ENCODE data around the gene TMC8. TPM values are rescaled to one million over a fixed set of nuclear protein-coding genes. Genes with fewer than 3 reads are reported as not detected.

The TMC8 gene
- total RNA-seq, 4 donors from 2014 or later, result 1.7 to 12.0 (median 3.0) TPM

GRCh38 chr17:78101112-78101511 is 29.5 kb upstream of the TMC8 start:
- ATAC-seq, result no peak
- H3K27ac ChIP-seq, result no peak overlapping the region
- peaks cover 0 to 26% (median 0%) of the 10 kb centered on the region in 3 donors for H3K4me1 ChIP-seq
- WGBS, 2 donors (ENCODE audit: low coverage in 1 of 2), result 77 to 83% methylated on average over 4 of the region's 5 CpGs
- no peak for TF ChIP-seq EP300 (IDR thresholded peaks at IDR 0.05)
- no peak for TF ChIP-seq POLR2AphosphoS5 (IDR thresholded peaks at IDR 0.05)
- TF ChIP-seq POLR2A (IDR thresholded peaks at IDR 0.05), result no peak
- H3K4me3 ChIP-seq, result no peak overlapping the region
- no peaks in the 10 kb centered on the region for H3K9me3 ChIP-seq
- no peaks in the 10 kb centered on the region for H3K27me3 ChIP-seq
- H3K36me3 ChIP-seq, result peaks cover 3 to 93% of the 10 kb centered on the region in 2 donors

GRCh38 chr17:78101542-78101941 is 29.0 kb upstream of the TMC8 start:
- ATAC-seq, result no peak
- WGBS, 2 donors (ENCODE audit: low coverage in 1 of 2), result 94 to 98% methylated on average over 4 to 7 of the region's 10 CpGs
- TF ChIP-seq EP300 (IDR thresholded peaks at IDR 0.05), result no peak
- TF ChIP-seq POLR2AphosphoS5 (IDR thresholded peaks at IDR 0.05), result no peak
- no peak for TF ChIP-seq POLR2A (IDR thresholded peaks at IDR 0.05)
- no peak for TF ChIP-seq CTCF (IDR thresholded peaks at IDR 0.05)
- peaks cover 0 to 29% (median 0%) of the 10 kb centered on the region in 3 donors for H3K4me1 ChIP-seq
- H3K27me3 ChIP-seq, result no peaks in the 10 kb centered on the region
- peaks cover 3 to 91% of the 10 kb centered on the region in 2 donors for H3K36me3 ChIP-seq
- no peak overlapping the region for H3K27ac ChIP-seq
- H3K9me3 ChIP-seq, result no peaks in the 10 kb centered on the region
- no peak overlapping the region for H3K4me3 ChIP-seq

GRCh38 chr17:78103311-78103710 is 27.3 kb upstream of the TMC8 start:
- Histone ChIP-seq H3K27me3 (no peaks in the 10 kb centered on the region), H3K36me3 (peaks cover 3 to 82% of the 10 kb centered on the region in 2 donors), H3K27ac (peak overlapping the region in 2 of 4 donors; percentile 26 to 44), H3K9me3 (no peaks in the 10 kb centered on the region), H3K4me3 (no peak overlapping the region), H3K4me1 (peaks cover 0 to 37% (median 3%) of the 10 kb centered on the region in 3 donors)
- TF ChIP-seq EP300 (IDR thresholded peaks at IDR 0.05) (no peak), POLR2AphosphoS5 (IDR thresholded peaks at IDR 0.05) (no peak), POLR2A (IDR thresholded peaks at IDR 0.05) (no peak), CTCF (IDR thresholded peaks at IDR 0.05) (no peak)
- no peak for ATAC-seq
- WGBS, 2 donors (ENCODE audit: low coverage in 1 of 2), result 33 to 48% methylated on average over 4 of the region's 4 CpGs

DNA sequence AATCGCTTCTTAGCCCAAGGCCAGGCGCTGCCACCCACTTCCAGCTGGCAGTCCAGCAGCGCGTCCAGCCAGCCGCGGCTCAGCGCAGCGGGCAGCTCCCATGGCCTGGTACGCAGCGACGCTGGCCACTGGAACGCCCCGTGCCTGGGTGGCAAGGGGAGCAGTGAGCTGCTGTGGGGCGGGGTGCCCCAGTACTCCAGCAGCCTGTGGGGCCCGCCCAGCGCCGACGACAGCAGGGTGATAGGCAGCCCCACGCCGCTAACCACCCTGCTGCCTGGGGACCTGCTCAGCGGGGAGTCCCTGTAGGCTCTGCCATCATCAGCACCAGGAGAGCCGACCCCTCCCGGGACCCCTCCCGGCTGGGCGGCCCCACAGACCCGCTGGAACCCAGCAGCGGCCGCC is 26.0 kb upstream of the TMC8 start:
- no peak for ATAC-seq
- Histone ChIP-seq H3K4me1 (peaks cover 0 to 47% (median 3%) of the 10 kb centered on the region in 3 donors), H3K27ac (peak overlapping the region in 2 of 4 donors; percentile 12 to 35), H3K27me3 (no peaks in the 10 kb centered on the region), H3K4me3 (no peak overlapping the region), H3K36me3 (peaks cover 0 to 82% of the 10 kb centered on the region in 2 donors), H3K9me3 (no peaks in the 10 kb centered on the region)
- TF ChIP-seq CTCF (IDR thresholded peaks at IDR 0.05) (no peak), EP300 (IDR thresholded peaks at IDR 0.05) (no peak), POLR2A (IDR thresholded peaks at IDR 0.05) (no peak), POLR2AphosphoS5 (IDR thresholded peaks at IDR 0.05) (no peak)
- no CpG with 5 or more reads among the region's 28 CpGs for WGBS, 2 donors (ENCODE audit: low coverage in 1 of 2)

GRCh38 chr17:78105101-78105500 is 25.5 kb upstream of the TMC8 start:
- 82 to 93% methylated on average over 6 to 13 of the region's 16 CpGs for WGBS, 2 donors (ENCODE audit: low coverage in 1 of 2)
- TF ChIP-seq CTCF (IDR thresholded peaks at IDR 0.05) (no peak), POLR2AphosphoS5 (IDR thresholded peaks at IDR 0.05) (peak; percentile 0)
- Histone ChIP-seq H3K9me3 (no peaks in the 10 kb centered on the region), H3K4me1 (peaks cover 0 to 47% (median 3%) of the 10 kb centered on the region in 3 donors), H3K36me3 (peaks cover 0 to 80% of the 10 kb centered on the region in 2 donors), H3K4me3 (no peak overlapping the region), H3K27ac (peak overlapping the region in 1 of 4 donors; percentile 35), H3K27me3 (no peaks in the 10 kb centered on the region)
- ATAC-seq, result no peak
